ENCODE data around the gene LDHD. TPM values are rescaled to one million over a fixed set of nuclear protein-coding genes. Genes with fewer than 3 reads are reported as not detected.

LDHD gene
- total and polyA plus RNA-seq, 9 of the 15 experiments (the other 6 are each of a cell fraction or from before 2014, with no cell fraction given), result 0.19 to 0.86 (median 0.54) TPM; not detected in 3

DNA sequence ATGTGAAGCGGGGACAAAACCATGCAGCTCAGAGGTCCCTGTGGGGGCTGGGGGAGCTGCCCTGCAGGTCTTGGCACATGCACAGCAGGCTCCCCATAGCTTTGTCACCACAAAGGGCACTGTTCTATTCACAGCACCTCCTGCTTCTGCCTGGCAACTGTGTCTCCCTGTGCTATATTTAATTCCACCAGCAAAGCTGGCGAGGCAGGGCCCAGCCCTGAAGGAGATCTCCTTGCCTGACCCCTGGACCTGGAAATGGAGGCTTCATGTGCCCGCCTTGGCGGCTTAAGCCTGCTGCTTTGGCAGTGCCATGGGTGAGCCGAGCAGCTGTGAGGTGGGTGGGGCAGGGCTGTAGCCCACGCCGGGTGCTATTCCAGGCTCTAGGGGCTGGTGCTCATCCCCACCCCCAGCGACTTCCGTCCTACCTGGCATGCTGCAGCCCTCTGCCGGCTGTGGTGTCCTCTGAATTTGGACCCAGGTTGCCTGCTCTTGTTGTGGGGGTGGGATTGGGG lies 6.8 kb downstream of the LDHD start (continued):
- no peak for TF ChIP-seq POU5F1 (IDR thresholded peaks at IDR 0.05; ENCODE audit: borderline replicate concordance, low read depth, low read length, partially characterized antibody)

GRCh38 chr16:75108792-75109731 lies 7.5 kb downstream of the LDHD start:
- H3K27me3 ChIP-seq (ENCODE audit: control insufficient read depth in 2 of 2, insufficient read depth in 2 of 2, low read length in 2 of 2), result no peaks in the 10 kb centered on the region
- POLR2A ChIA-PET, result interaction anchor here (1.1 to 2.1 kb wide), 2 partner anchors 8 to 18 kb away, joined by 4 to 7 read pairs; partner anchors contain the start of gene LDHD
- no peaks in the 10 kb centered on the region for H3K79me2 ChIP-seq (ENCODE audit: control insufficient read depth, insufficient read depth, low read length)
- in situ Hi-C loops (cut with MboI) (loop anchor here (5.0 kb wide), 1 partner anchor 117 kb away; no protein-coding TSS in a partner anchor), intact Hi-C loops (cut with micrococcal nuclease) (no loop called here)
- H2AFZ ChIP-seq (ENCODE audit: low read depth, low read length), result no peak overlapping the region
- WGBS (ENCODE audit: insufficient coverage, low coverage, missing lambda C conversion rate), result 77% methylated on average over 25 of the region's 27 CpGs
- peaks cover 21% of the 10 kb centered on the region; the same call in 2 of the 3 replicates for H3K36me3 ChIP-seq (ENCODE audit: control insufficient read depth, insufficient read depth, low read length)
- FAIRE-seq (no peak), ATAC-seq (no peak), DNase-seq (ENCODE audit: extremely low read depth in 1 of 4, low spot score in 3 of 4) (no peak)
- H3K9ac ChIP-seq (ENCODE audit: insufficient read depth in 1 of 2, low read depth in 2 of 2, low read length in 2 of 2), result peak overlapping the region in 1 of 2 experiments; percentile 68; a peak in 2 of 4 replicates
- H4K20me1 ChIP-seq (replicated peaks; ENCODE audit: control insufficient read depth, insufficient read depth, low read length), result no peaks in the 10 kb centered on the region
- no peak overlapping the region for H3K4me3 ChIP-seq
- no peak overlapping the region for H3K4me2 ChIP-seq (ENCODE audit: insufficient read depth, low read length)
- no TSS peak for BruUV-seq (replicated peaks)
- CTCF ChIA-PET (ENCODE audit: low intra/inter-chr PET ratio), result no interaction called here
- no peak overlapping the region for H3K27ac ChIP-seq (ENCODE audit: extremely low read depth, low read depth, low read length)
- H3K9me1 ChIP-seq (ENCODE audit: control insufficient read depth, insufficient read depth, low read length), result peaks cover 3% of the 10 kb centered on the region
- TF ChIP-seq POLR2G (IDR thresholded peaks at IDR 0.05; ENCODE audit: low read depth, low read length) (peak; percentile 46; the same call in 1 of the 2 replicates), CTCF (IDR thresholded peaks at IDR 0.05 in 2 of 3, conservative IDR thresholded peaks at IDR 0.05 in 1 of 3; ENCODE audit: insufficient read depth in 2 of 3, low read depth in 1 of 3, low read length in 3 of 3) (no peak), MYNN (IDR thresholded peaks at IDR 0.05) (0 out of 2 replicates have a peak, but pooled peaks have one; percentile 14), MYNN (CRISPR knock-in tag; IDR thresholded peaks at IDR 0.05) (no peak), ATF2 (CRISPR knock-in tag; IDR thresholded peaks at IDR 0.05) (no peak), RBM22 (IDR thresholded peaks at IDR 0.05; ENCODE audit: low read depth, low read length, poor library complexity, severe bottlenecking) (peak; percentile 75), ZNF79 (CRISPR knock-in tag; IDR thresholded peaks at IDR 0.05; ENCODE audit: low read depth) (no peak), NFE2 (IDR thresholded peaks at IDR 0.05; ENCODE audit: low read depth) (0 out of 2 replicates have a peak, but pooled peaks have one; percentile 19), VEZF1 (CRISPR knock-in tag; IDR thresholded peaks at IDR 0.05) (peak; percentile 64; the same call in 1 of the 2 replicates), SAFB2 (IDR thresholded peaks at IDR 0.05; ENCODE audit: borderline replicate concordance, low read depth, low read length, severe bottlenecking) (no peak)
- H3K4me1 ChIP-seq (replicated peaks in 1 of 2; ENCODE audit: control insufficient read depth in 2 of 2, insufficient read depth in 2 of 2, low read length in 2 of 2), result peaks cover 11 to 56% of the 10 kb centered on the region in 2 experiments; a peak in 4 of 5 replicates
- no peaks in the 10 kb centered on the region for H3K9me3 ChIP-seq (replicated peaks; ENCODE audit: control insufficient read depth, insufficient read depth, low read depth, low read length)
